Tibial artery (tissue), 4 donors: Measurements from ENCODE around the gene PEX12.

Source experiments
- DNase-seq, 2 donors: peaks; one replicate each; pipeline ENCODE4 v3.0.0-alpha.2; 2019
- H3K27ac ChIP-seq, 2 donors: fragments of 200-600 bp; sonication (generic) in 1 of 2; 1 replicate in 1 of 2; 2 replicates in 1 of 2; pipeline ENCODE4 v1.5.1; 2018 to 2019; ENCODE audit warnings: mild to moderate bottlenecking in 1 of 2
- H3K27me3 ChIP-seq, 2 donors: fragments of 200-600 bp; sonication (generic) in 1 of 2; one replicate each; pipeline versions ENCODE4 v1.5.1 to v1.6.0; 2016 to 2019
- H3K36me3 ChIP-seq, 3 donors: fragments of 200-600 bp; sonication (generic) in 2 of 3; one replicate each; pipeline ENCODE4 v1.5.1; 2016 to 2019; ENCODE audit warnings: mild to moderate bottlenecking in 2 of 3
- H3K4me1 ChIP-seq, 4 donors: fragments of 200-600 bp; sonication (generic) in 2 of 4; 1 replicate in 3 of 4; 2 replicates in 1 of 4; pipeline ENCODE4 v1.5.1; 2016 to 2019
- H3K4me3 ChIP-seq, 2 donors: fragments of 200-600 bp; sonication (generic) in 1 of 2; 1 replicate in 1 of 2; 2 replicates in 1 of 2; pipeline ENCODE4 v1.5.1; 2018 to 2019; ENCODE audit warnings: mild to moderate bottlenecking in 2 of 2
- H3K9me3 ChIP-seq, 3 donors: fragments of 200-600 bp; sonication (generic) in 1 of 3; one replicate each; pipeline ENCODE4 v1.5.1; 2016 to 2019
- CTCF ChIP-seq, 2 experiments: fragments of 200-600 bp in 1 of 2; fragments of 450-650 bp in 1 of 2; IDR thresholded peaks; one replicate each; pipeline ENCODE4 v1.5.1; 2017 to 2019; ENCODE audit warnings: antibody characterized with exemption in 2 of 2, mild to moderate bottlenecking in 1 of 2, moderate library complexity in 1 of 2
- intact Hi-C: fragments of 100-400 bp; cut with DNase I; formaldehyde crosslinking; loops from one replicate; pipeline ENCODE4 v1.15.0; 2023; ENCODE audit warnings: low total_unique reads

Gene PEX12

GRCh38 chr17:35545150-35545549, 33.2 kb downstream of the PEX12 start:
- no peak overlapping the region for H3K4me3 ChIP-seq
- peaks cover 0 to 12% of the 10 kb centered on the region in 2 donors for H3K27me3 ChIP-seq
- no peak for DNase-seq
- intact Hi-C loops = no loop called here
- TF ChIP-seq CTCF (IDR thresholded peaks at IDR 0.05) = no peak
- H3K9me3 ChIP-seq = no peaks in the 10 kb centered on the region
- H3K27ac ChIP-seq = no peak overlapping the region
- no peaks in the 10 kb centered on the region for H3K36me3 ChIP-seq
- no peaks in the 10 kb centered on the region for H3K4me1 ChIP-seq

GRCh38 chr17:35543856-35544255, 34.5 kb downstream of the PEX12 start:
- Histone ChIP-seq H3K27me3 (peaks cover 0 to 8% of the 10 kb centered on the region in 2 donors), H3K4me3 (no peak overlapping the region), H3K9me3 (no peaks in the 10 kb centered on the region), H3K4me1 (no peaks in the 10 kb centered on the region), H3K27ac (no peak overlapping the region), H3K36me3 (no peaks in the 10 kb centered on the region)
- no peak for DNase-seq
- intact Hi-C loops = no loop called here
- TF ChIP-seq CTCF (IDR thresholded peaks at IDR 0.05) = no peak

DNA sequence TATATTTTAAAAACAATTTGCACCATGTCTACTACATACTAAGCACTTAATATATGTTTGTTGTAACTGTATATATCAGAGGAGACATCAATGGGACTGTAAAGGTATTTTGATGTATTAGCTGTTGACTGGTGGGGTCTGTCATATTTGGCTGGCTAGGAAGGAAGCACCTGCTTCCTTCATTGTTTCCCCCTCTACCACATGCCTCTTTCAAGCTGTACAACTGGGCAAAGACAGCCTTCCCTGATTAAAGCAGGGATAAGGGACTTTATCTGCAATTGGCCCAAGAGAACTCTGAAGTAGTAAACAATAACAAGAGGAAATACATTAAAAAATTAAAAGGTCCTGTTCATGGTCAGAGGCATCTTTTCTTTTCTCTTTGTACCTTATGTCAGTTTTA, 35.4 kb downstream of the PEX12 start:
- no peak overlapping the region for H3K4me3 ChIP-seq
- H3K27ac ChIP-seq = no peak overlapping the region
- TF ChIP-seq CTCF (IDR thresholded peaks at IDR 0.05) = no peak
- H3K4me1 ChIP-seq = no peaks in the 10 kb centered on the region
- DNase-seq = no peak
- H3K27me3 ChIP-seq = peaks cover 0 to 2% of the 10 kb centered on the region in 2 donors
- H3K36me3 ChIP-seq = no peaks in the 10 kb centered on the region
- intact Hi-C loops = no loop called here
- H3K9me3 ChIP-seq = no peaks in the 10 kb centered on the region

GRCh38 chr17:35541434-35541833, 36.9 kb downstream of the PEX12 start:
- DNase-seq = no peak
- Histone ChIP-seq H3K9me3 (no peaks in the 10 kb centered on the region), H3K27me3 (no peaks in the 10 kb centered on the region), H3K36me3 (no peaks in the 10 kb centered on the region), H3K4me3 (peak overlapping the region in 1 of 2 donors; percentile 37), H3K4me1 (no peaks in the 10 kb centered on the region), H3K27ac (peak overlapping the region in 1 of 2 donors; percentile 14)
- intact Hi-C loops = no loop called here
- no peak for TF ChIP-seq CTCF (IDR thresholded peaks at IDR 0.05)

DNA sequence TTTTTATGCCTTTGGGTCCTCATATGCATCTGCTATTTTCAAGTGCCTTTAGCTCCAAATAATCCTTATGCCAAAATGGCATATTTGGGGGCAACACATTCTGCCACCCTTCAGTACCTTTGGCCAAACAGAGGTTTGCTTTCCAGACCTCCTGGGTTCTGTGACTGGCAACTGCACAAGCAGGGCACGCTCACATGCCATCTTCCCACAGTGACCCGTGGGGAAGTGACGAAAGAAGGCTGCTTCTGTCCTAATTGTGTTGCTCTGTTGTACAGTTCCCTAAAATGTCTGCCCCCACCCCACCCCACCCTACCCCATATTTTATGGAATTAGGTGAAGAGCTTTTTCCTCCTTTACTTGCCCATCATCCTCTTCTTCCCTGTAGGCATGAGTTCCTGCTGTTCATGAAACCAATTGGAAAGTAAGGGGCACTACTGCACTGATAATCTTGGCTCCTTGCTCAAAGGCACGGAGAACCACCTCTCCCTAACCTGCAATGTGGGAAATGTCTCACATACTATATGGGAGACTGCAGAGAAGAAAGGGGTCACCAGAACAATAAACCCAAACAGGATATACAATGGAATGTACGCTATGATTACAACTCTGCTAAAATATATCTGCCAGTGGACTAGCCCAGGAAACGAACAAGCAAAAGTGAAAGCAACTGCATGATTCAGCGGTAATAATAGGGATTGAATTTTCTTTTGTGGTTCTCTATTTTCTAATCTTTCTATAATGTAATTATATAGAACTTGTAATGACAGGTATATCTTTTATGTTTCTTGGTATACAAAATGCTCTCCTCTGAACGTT, 37.6 kb downstream of the PEX12 start:
- Histone ChIP-seq H3K4me1 (no peaks in the 10 kb centered on the region), H3K27ac (peak overlapping the region in 1 of 2 donors; percentile 14), H3K36me3 (no peaks in the 10 kb centered on the region), H3K27me3 (no peaks in the 10 kb centered on the region), H3K4me3 (peak overlapping the region; percentile 30 to 37), H3K9me3 (no peaks in the 10 kb centered on the region)
- intact Hi-C loops = no loop called here
- no peak for TF ChIP-seq CTCF (IDR thresholded peaks at IDR 0.05)
- peak in 1 of 2 donors; percentile 51 for DNase-seq
